OCI-LY3 (cell line): ENCODE measurements around the gene ETV3L.
A peak's percentile ranks its signal among the peaks of the same experiment; 100 is the strongest.

Experiments
- H2AFZ ChIP-seq: fragments of 200-600, 300-600 bp; shearing (Covaris generic); 2 replicates; pipeline ENCODE4 v1.6.0; 2014; ENCODE audit warnings: antibody characterized with exemption, low read depth, low read length
- H3K27ac ChIP-seq: fragments of 200-600, 300-600 bp; sonication (generic); 2 replicates; pipeline ENCODE4 v1.5.1; 2014; ENCODE audit warnings: mild to moderate bottlenecking, low read length, moderate library complexity, mixed read lengths
- H3K27me3 ChIP-seq: fragments of 200-600, 300-600 bp; sonication (generic); 2 replicates; pipeline ENCODE4 v1.6.1; 2014; ENCODE audit warnings: low read depth, low read length, mixed read lengths
- H3K36me3 ChIP-seq: fragments of 200-600, 300-600 bp; sonication (generic); replicated peaks from 2 replicates; pipeline ENCODE3; 2014; ENCODE audit warnings: low read depth, low read length, mixed read lengths
- H3K4me1 ChIP-seq: fragments of 300-600, 200-600 bp; sonication (generic); 2 replicates; pipeline ENCODE4 v1.6.1; 2014; ENCODE audit warnings: low read length, mixed read lengths
- H3K4me2 ChIP-seq: fragments of 200-600, 300-600 bp; sonication (generic); 2 replicates; pipeline ENCODE4 v1.6.1; 2014; ENCODE audit warnings: low read length, mixed read lengths
- H3K4me3 ChIP-seq: fragments of 300-600, 200-600 bp; sonication (generic); 2 replicates; pipeline ENCODE4 v1.5.1; 2014; ENCODE audit warnings: antibody characterized with exemption, mild to moderate bottlenecking, low read length, moderate library complexity
- H3K79me2 ChIP-seq: fragments of 300-600, 200-600 bp; shearing (Covaris generic); 2 replicates; pipeline ENCODE4 v1.6.1; 2014; ENCODE audit warnings: mild to moderate bottlenecking, low read length, mixed read lengths
- H3K9ac ChIP-seq: fragments of 300-600, 200-600 bp; shearing (Covaris generic); 2 replicates; pipeline ENCODE4 v1.6.0; 2014; ENCODE audit warnings: mild to moderate bottlenecking, low read length, moderate library complexity
- H3K9me3 ChIP-seq: fragments of 200-600, 300-600 bp; shearing (Covaris generic); 2 replicates; pipeline ENCODE4 v1.6.1; 2014; ENCODE audit warnings: low read length, mixed read lengths; ENCODE audit not compliant: insufficient read depth
- H4K20me1 ChIP-seq: fragments of 200-600, 300-600 bp; sonication (generic); 2 replicates; pipeline ENCODE4 v1.6.1; 2016; ENCODE audit warnings: low read length, mixed read lengths; ENCODE audit not compliant: insufficient read depth
- EZH2phosphoT487 ChIP-seq: fragments of 200-600 bp; shearing (Covaris generic); IDR thresholded peaks from 2 replicates; pipeline ENCODE4 v1.6.1; 2018; ENCODE audit warnings: antibody characterized with exemption, mixed run types, low read depth
- TF ChIP-seq, protein P1 (sequence below): fragments of 200-600, 300-600 bp; sonication (generic); IDR thresholded peaks from 2 replicates; pipeline ENCODE4 v1.5.1; 2014; ENCODE audit warnings: antibody characterized with exemption, low read length, low read depth

The ETV3L gene

DNA sequence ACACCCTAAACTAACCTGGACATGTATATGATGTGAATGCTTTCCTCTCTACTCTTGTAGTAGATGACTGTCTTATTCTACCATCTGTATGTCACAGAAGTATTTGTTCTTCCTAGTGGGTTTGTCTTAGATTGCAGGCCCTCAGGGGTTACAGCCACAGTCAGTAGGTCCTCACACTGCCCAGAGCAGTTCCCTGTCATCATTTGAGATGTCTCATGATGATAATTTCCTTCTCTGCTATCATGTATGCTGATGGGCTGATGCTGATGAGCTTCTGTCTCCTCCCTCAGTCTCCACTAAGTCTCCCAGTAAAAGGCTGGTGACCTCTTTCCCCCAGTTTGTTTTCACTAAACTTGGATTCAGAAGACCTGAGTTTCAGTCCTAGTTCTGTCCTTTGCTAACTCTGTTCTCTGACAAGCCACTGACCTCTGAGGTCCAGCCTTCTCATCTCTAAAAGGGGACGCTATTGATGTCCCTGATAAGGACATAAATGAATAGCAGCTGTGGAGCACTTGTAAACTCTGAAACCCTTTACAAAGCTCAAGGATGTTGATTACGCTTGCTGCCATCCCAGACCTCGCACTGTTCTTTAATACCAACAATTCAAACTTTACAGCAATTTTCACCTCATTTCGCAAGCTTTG, 41.7 kb upstream of the ETV3L start:
- H3K79me2 ChIP-seq = peaks cover 27% of the 10 kb centered on the region
- H3K4me1 ChIP-seq = peaks cover 59% of the 10 kb centered on the region
- H4K20me1 ChIP-seq = peaks cover 15% of the 10 kb centered on the region
- no peak overlapping the region for H3K4me3 ChIP-seq
- no peaks in the 10 kb centered on the region for H3K9me3 ChIP-seq
- peak overlapping the region; percentile 45 for H3K4me2 ChIP-seq
- no peak for TF ChIP-seq EZH2phosphoT487
- H3K27ac ChIP-seq = peak overlapping the region; percentile 76
- no peaks in the 10 kb centered on the region for H3K27me3 ChIP-seq
- H2AFZ ChIP-seq = no peak overlapping the region
- H3K9ac ChIP-seq = peak overlapping the region; percentile 8
- no peaks in the 10 kb centered on the region for H3K36me3 ChIP-seq

DNA sequence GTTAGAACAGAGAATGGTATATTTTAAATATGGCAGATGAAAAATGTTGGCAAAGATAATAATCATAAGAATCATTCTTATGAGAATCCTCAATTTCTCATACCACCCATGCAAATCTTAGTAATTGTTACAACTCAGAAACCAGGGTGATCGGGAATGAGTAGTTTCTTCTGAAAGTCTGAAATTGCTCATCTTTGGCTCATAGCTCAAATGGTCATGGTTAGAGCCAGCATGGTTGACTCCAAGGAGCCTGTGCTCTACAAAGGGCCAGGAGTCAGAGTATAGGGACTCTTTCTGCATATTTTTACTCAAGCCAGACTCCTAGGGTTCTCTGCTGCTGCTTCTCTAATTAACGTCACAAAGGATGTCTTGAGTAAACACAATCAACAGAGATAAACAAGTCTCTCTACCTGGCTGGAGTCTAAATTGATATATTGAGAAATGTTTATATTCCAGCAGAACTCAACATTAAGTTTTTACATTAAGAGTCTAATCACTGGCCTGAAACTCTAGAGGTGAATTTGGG, 40.5 kb upstream of the ETV3L start:
- peaks cover 66% of the 10 kb centered on the region for H3K4me1 ChIP-seq
- no peak overlapping the region for H3K9ac ChIP-seq
- H3K79me2 ChIP-seq = peaks cover 39% of the 10 kb centered on the region
- no peak for TF ChIP-seq EZH2phosphoT487
- TF ChIP-seq, protein P1, sequence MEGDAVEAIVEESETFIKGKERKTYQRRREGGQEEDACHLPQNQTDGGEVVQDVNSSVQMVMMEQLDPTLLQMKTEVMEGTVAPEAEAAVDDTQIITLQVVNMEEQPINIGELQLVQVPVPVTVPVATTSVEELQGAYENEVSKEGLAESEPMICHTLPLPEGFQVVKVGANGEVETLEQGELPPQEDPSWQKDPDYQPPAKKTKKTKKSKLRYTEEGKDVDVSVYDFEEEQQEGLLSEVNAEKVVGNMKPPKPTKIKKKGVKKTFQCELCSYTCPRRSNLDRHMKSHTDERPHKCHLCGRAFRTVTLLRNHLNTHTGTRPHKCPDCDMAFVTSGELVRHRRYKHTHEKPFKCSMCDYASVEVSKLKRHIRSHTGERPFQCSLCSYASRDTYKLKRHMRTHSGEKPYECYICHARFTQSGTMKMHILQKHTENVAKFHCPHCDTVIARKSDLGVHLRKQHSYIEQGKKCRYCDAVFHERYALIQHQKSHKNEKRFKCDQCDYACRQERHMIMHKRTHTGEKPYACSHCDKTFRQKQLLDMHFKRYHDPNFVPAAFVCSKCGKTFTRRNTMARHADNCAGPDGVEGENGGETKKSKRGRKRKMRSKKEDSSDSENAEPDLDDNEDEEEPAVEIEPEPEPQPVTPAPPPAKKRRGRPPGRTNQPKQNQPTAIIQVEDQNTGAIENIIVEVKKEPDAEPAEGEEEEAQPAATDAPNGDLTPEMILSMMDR = no peak
- H3K27ac ChIP-seq = peak overlapping the region; percentile 76
- peak overlapping the region; percentile 89 for H3K4me2 ChIP-seq
- no peaks in the 10 kb centered on the region for H3K27me3 ChIP-seq
- peak overlapping the region; percentile 91; the same call in 1 of the 2 replicates for H3K4me3 ChIP-seq
- H3K9me3 ChIP-seq = no peaks in the 10 kb centered on the region
- no peak overlapping the region for H2AFZ ChIP-seq
- H3K36me3 ChIP-seq = peaks cover 10% of the 10 kb centered on the region
- peaks cover 23% of the 10 kb centered on the region for H4K20me1 ChIP-seq

DNA sequence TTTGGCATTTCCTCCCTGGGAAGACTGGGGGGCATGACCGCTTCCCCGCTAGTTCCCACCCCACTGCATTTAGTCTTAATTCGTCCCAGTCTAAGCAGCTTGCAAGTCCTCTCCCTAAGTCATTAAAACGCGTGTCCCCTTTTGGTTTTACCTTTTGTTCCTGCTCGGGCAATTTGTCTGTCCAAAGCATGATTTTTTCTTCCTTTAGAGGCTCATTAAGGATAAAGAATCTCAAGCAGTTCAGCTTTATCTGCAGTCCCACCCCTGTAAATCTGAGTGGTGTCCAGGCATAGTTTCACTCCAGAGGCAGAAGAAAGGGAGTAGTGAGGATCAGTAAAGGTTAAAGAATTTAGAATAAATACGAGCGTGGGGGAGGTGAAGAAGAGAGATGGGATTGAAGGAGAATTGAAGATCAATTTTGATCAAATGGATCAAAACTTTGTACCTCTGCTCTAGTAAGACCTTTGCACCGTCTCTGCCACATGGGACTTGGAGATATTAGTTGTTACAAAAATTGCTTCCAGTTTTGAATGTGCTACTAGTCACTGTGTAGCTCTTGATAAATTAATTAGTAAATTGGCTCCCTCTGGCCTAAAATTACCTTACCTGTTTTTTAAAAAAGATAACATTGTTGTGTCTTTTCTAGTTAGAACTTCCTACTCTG, 39.6 kb upstream of the ETV3L start:
- no peaks in the 10 kb centered on the region for H3K27me3 ChIP-seq
- H3K4me3 ChIP-seq = peak overlapping the region; percentile 91
- H3K4me2 ChIP-seq = peak overlapping the region; percentile 89
- peaks cover 23% of the 10 kb centered on the region for H4K20me1 ChIP-seq
- H3K27ac ChIP-seq = peak overlapping the region; percentile 76
- peaks cover 20% of the 10 kb centered on the region for H3K36me3 ChIP-seq
- TF ChIP-seq, protein P1 = no peak
- no peak for TF ChIP-seq EZH2phosphoT487
- H3K9me3 ChIP-seq = no peaks in the 10 kb centered on the region
- peaks cover 61% of the 10 kb centered on the region for H3K4me1 ChIP-seq
- peak overlapping the region; percentile 82 for H3K9ac ChIP-seq
- peaks cover 48% of the 10 kb centered on the region for H3K79me2 ChIP-seq
- H2AFZ ChIP-seq = no peak overlapping the region

DNA sequence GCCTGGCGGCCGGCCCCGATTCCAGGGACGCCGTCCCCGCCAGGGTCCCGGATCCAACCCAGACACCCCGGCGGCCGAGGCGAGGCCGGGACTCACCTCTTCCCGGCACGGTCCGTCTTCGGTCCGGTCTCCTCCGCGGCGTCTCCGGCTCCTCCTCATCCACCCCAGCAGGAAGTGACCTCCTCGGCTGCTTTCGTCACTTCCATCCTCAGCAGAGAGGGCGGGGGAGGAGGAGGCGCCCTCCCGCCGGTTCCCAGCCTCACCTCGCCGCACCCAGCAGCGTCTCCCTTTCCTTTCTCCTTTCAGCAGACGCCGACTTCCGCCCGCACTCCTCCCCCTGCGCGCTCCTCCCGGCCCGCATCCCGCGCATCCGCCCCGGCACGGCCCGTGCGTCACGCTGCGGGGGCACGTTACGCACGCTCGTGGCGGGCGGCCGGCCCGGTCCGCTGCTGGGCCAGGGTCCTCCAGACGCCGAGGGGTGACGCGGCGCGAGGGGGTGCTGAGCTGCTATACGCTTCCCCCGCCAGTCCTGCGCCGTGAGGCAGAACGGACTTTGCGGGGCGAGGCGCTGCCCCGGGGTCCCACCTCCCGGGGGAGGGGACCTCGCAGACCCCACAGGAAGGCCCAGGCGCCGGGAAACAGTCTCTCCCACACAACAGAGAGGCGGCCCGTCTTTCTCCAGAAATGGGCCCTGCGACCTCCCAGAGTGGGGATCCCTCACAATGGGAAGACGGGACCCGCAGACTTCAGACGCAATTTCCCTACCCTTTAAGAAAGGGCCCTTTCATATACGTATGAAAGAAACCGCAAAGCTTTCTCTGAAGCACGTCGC, 38.8 kb upstream of the ETV3L start, which contains the start of gene ETV3:
ETV3 (minus strand) TSS at position 176 of the 832 bp plus-strand sequence. CDS start 2,043 bp downstream, outside the sequence.
- peak within 1 kb of the TSS; percentile 37; the same call in 1 of the 2 replicates for H2AFZ ChIP-seq

More for the DNA sequence above, 38.8 kb upstream of the ETV3L start, which contains the start of gene ETV3:
- Histone ChIP-seq H3K9ac (peak within 1 kb of the TSS; percentile 82), H3K4me2 (peak within 1 kb of the TSS; percentile 89), H3K27ac (peak within 1 kb of the TSS; percentile 76), H3K27me3 (no peaks in the 10 kb centered on the region), H4K20me1 (peaks cover 23% of the 10 kb centered on the region), H3K4me3 (peak within 1 kb of the TSS; percentile 91), H3K36me3 (peaks cover 27% of the 10 kb centered on the region), H3K79me2 (peaks cover 54% of the 10 kb centered on the region), H3K4me1 (peaks cover 59% of the 10 kb centered on the region), H3K9me3 (no peaks in the 10 kb centered on the region)
- TF ChIP-seq, protein P1 = no peak
- no peak for TF ChIP-seq EZH2phosphoT487
